CD4-positive, alpha-beta T cell treated with Interleukin-21 for 1 hour (primary cell): Measurements from ENCODE around the gene RASL11A.
"Not testable (repeated sequence)": the region's sequence is repeated elsewhere in the genome, so short reads cannot be mapped to it uniquely, and the experiment has no call there.

Experiments
- DNase-seq: peaks from one replicate; pipeline ENCODE4 v3.0.0-alpha.2; 2020

Gene RASL11A

GRCh38 chr13:27302643-27303262 is 32.1 kb downstream of the RASL11A start:
- DNase-seq, result no peak

DNA sequence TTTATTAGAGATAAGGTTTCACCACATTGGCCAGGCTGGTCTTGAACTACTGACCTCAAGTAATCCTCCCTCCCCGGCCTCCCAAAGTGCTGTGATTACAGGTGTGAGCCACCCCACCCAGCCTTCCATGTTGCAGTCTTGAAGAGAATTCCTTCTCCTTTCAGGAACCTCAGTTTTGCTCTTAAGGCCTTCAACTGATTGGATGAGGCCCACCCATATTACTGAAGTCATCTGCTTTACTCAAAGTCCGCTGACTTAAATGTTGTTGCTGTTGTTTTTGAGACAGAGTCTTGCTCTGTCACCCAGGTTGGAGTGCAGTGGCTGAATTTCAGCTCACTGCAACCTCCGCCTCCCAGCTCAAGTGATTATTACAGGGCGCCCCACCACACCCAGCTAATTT is 33.5 kb downstream of the RASL11A start:
- no peak for DNase-seq

GRCh38 chr13:27304611-27305010 is 34.0 kb downstream of the RASL11A start:
- no peak for DNase-seq

- DNase-seq, result no peak
These were observed 35.7 kb downstream of the RASL11A start for GRCh38 chr13:27306364-27306763.

DNA sequence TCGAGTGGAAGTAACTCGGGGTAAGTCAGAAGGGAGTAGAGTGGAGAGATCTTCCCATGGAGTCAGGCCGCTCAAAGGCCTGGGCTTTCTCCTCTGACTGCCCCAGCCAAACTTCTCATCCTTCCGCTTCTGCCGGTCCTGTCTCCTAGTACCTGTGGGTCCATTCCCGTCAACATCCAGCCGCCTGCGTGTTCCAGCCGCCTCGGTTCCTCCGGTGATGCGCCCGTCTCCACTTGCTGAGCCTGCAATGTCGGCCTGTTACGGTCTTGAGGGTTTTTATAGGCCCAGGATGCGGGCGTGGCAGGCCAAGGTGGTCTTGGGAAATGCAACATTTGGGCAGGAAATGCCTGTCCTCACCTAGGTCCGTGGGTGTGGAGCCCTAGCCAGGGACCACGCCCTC is 38.3 kb downstream of the RASL11A start:
- DNase-seq, result no peak

DNA sequence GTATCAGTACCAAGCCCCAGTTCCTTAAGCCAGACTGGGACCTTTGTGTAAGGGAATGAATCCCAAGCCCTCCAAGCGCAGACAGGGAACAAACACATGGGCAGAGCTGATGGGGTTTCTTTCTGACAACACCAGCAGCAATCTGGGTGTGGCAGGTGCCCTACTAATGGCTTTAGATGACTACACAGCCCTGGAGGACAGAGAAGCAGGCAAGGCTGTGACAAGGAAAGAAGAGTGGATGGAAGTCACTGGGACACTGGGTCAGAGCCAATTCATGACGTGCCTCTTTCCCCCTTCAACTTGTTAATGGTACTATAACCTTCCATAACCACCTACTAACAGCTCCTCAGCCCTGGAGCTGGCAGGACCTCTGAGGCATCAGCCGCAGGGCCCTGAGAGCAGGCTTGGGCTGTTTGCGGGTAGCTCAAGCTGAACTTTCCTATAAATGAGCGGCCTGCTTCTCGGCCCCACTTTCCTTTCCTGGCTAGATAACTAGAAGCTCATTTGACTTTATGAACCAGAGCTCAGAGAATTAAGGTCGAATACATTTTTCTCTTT is 38.9 kb downstream of the RASL11A start:
- DNase-seq, result no peak

DNA sequence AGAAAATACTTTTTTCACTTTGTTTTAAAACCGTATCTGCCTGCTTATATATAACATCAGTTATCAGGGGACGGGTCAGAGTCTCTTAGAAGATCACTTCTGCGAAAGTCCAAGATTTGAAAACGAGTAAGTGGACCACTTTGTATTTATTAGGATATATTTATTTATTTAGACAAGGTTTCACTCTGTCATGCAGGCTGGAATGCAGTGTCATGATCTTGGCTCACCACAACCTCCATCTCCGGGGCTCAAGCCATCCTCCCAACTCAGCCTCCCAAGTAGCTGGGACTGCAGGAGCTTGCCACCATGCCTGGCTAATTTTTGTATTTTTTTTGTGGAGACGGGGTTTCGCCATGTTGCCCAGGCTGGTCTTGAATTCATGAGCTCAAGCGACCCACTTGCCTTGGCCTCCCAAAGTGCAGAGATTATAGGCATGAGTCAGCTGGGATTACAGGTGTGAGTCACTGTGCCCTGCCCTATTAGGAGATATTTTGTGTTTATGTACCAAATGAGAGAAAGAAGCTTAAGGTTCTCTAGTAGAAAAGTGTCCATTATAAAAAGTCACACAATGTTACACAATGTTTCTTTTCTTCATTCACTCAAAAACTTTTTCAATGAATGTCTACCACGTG is 39.5 kb downstream of the RASL11A start:
- DNase-seq, result no peak

- DNase-seq, result no peak
These were observed 40.3 kb downstream of the RASL11A start for GRCh38 chr13:27310946-27311345.

- DNase-seq, result no peak
These were observed 41.0 kb downstream of the RASL11A start for GRCh38 chr13:27311518-27312210.

- DNase-seq, result no peak
These were observed 43.1 kb downstream of the RASL11A start for GRCh38 chr13:27313770-27314169.

DNA sequence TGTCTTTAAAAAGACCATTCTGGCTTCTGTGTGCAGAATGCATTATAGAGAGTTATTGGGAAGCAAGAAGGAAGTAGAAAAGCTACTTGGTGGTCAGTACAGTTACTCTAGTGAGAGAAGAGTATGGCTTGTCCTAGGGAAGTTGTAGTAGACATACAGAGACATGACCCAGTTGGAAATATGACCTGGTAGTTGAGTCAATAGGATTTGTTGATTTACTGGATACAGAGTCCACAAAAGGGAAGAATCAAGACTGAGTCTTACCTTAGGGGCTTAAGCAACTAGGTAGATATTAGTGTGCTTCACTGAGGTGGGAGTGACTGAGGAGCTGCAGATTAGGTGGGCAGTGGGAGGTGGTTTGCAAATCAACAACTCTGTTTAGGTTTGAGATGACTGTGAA is 48.8 kb downstream of the RASL11A start:
- DNase-seq, result no peak

DNA sequence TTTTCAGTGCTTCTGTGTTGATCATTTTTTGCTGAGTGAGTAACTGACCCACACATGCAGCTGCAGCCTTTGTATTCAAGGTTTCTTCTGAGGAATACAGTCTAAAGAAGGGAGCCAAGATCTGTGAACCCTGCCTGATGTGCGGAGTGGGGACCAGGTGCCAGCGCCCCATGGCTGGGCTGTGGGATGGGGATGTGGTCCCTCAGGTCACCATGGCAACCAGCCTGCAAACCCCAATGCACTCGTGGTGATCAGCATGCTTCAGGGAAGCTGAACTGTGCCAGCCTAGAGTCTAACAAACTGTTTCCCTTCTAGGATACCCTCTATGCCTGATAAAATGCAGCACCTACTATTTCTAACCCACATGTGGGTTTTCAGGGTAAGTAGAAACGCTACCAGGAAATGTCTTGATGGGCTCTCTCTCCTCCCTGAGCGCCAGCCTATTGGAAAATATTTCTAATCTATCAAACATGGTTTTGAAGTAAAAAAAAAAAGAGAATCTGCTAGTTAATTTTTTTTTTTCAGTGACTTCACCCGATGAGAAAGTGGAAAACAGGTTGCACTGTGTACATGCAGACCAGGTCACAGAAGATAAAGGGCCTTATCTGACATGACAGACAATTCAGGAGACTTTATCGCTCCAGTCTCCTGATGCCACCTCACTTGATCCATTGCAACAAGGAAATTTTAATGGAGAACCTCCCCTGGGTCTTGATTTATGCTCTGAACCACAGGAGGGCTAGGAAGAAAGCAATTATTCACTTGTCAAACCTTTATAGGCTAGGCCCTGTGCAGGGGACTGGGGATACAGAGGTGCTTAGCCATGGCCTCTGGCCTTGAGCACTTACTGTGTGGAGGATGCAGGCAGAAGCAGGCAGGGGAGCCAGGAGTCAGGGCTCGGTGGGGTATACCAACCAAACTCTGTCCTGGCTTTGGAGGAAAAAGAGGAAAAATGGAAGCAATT is 51.1 kb downstream of the RASL11A start:
- no peak for DNase-seq

- DNase-seq, result not testable (repeated sequence)
These were observed 51.8 kb downstream of the RASL11A start for GRCh38 chr13:27322443-27322842.
